DND-41 (cell line): ENCODE data around the gene CD151.

ENCODE experiments used
- ATAC-seq: fragments of 200-7000 bp; cut with Tn5 transposase; 3 replicates; pipeline ENCODE4 v1.9.1; 2021; ENCODE audit warnings: low read depth; ENCODE audit not compliant: insufficient read depth
- DNase-seq: peaks from one replicate; pipeline ENCODE4 v3.0.0-alpha.2; 2020
- H2AFZ ChIP-seq: 2 replicates; pipeline ENCODE4 v1.6.0; 2012; ENCODE audit warnings: low read depth, low read length
- H3K27ac ChIP-seq: 2 replicates; pipeline ENCODE4 v1.5.1; 2012; ENCODE audit warnings: low read length, inconsistent platforms
- H3K27me3 ChIP-seq: fragments of 200-600 bp; sonication (generic); 2 replicates; pipeline ENCODE4 v1.6.0; 2012; ENCODE audit warnings: low read length, mild to moderate bottlenecking, inconsistent platforms; ENCODE audit not compliant: insufficient read depth, poor library complexity
- H3K36me3 ChIP-seq: 2 replicates; pipeline ENCODE4 v1.5.1; 2012; ENCODE audit warnings: low read length, inconsistent platforms; ENCODE audit not compliant: insufficient read depth
- H3K4me1 ChIP-seq: 2 replicates; pipeline ENCODE4 v1.5.1; 2012; ENCODE audit warnings: mild to moderate bottlenecking, low read length; ENCODE audit not compliant: insufficient read depth
- H3K4me2 ChIP-seq: 2 replicates; pipeline ENCODE4 v1.6.0; 2012; ENCODE audit warnings: mild to moderate bottlenecking, moderate library complexity, low read length, inconsistent platforms; ENCODE audit not compliant: insufficient read depth
- H3K4me3 ChIP-seq, 2 experiments: fragments of 200-600 bp in 1 of 2; shearing (Covaris generic) in 1 of 2; 2 replicates each; pipeline ENCODE4 v1.5.1; 2012 to 2016; ENCODE audit warnings: inconsistent platforms in 2 of 2, low read length in 2 of 2, mild to moderate bottlenecking in 2 of 2, low read depth in 1 of 2, moderate library complexity in 1 of 2
- H3K79me2 ChIP-seq: 2 replicates; pipeline ENCODE4 v1.6.0; 2012; ENCODE audit warnings: low read length, inconsistent platforms; ENCODE audit not compliant: insufficient read depth
- H3K9ac ChIP-seq: 2 replicates; pipeline ENCODE4 v1.6.0; 2012; ENCODE audit warnings: low read depth, mild to moderate bottlenecking, inconsistent platforms, low read length, moderate library complexity
- H3K9me3 ChIP-seq: 2 replicates; pipeline ENCODE4 v1.5.1; 2012; ENCODE audit warnings: low read length, moderate library complexity, mild to moderate bottlenecking, inconsistent platforms; ENCODE audit not compliant: insufficient read depth, severe bottlenecking
- H4K20me1 ChIP-seq: 2 replicates; pipeline ENCODE4 v1.6.0; 2012; ENCODE audit warnings: low read length; ENCODE audit not compliant: insufficient read depth
- EZH2 ChIP-seq: IDR thresholded peaks from 3 replicates; pipeline ENCODE4 v1.6.1; 2012; ENCODE audit warnings: borderline replicate concordance, low read depth, mild to moderate bottlenecking, moderate library complexity, low read length, inconsistent platforms; ENCODE audit not compliant: severe bottlenecking
- TF ChIP-seq, protein P1 (sequence below): IDR thresholded peaks from 2 replicates; pipeline ENCODE4 v1.5.1; 2012; ENCODE audit warnings: borderline replicate concordance, low read length, moderate library complexity, mild to moderate bottlenecking; ENCODE audit not compliant: poor library complexity, severe bottlenecking; ENCODE audit errors: extremely low read depth

Gene CD151

DNA sequence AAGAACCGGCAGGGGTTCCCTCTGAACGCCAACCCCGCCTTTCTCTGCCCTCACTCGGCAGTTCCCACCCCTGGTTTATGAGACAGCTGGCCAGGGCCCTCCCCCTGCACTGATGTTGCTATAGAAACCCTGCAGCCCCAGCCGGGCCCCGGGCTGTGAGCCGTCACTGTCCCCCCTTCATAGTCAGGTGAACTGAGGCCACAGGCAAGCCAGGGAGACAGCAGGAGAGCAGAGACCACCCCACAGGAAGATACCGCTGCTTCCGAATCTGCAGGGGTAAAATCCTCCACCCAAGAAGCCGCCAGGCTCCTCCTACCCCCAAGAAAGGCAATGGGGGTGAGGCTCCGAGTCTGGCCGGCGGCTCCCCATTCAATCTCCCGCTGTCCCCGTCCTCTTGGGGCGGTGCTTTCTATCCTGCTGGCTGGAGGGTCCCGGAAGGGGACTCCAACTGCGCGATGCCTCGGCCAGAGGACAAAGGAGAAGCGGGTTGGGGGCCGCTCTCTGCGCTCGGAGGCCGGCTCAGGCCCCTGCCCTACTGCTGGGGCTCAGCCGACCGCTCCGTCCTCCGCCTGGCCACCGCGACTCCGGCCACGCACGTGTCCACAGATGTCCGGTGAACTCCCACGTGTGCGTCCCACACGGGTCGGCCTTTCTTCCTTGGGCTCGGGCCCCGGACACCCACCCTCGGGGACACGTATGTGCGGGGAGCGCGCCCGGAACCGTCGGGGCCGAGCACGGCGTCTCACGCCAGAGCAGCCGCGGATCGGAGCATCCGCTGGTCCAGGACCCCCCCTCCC is 35.3 kb upstream of the CD151 start:
- no peaks in the 10 kb centered on the region for H3K27me3 ChIP-seq
- TF ChIP-seq, protein P1, sequence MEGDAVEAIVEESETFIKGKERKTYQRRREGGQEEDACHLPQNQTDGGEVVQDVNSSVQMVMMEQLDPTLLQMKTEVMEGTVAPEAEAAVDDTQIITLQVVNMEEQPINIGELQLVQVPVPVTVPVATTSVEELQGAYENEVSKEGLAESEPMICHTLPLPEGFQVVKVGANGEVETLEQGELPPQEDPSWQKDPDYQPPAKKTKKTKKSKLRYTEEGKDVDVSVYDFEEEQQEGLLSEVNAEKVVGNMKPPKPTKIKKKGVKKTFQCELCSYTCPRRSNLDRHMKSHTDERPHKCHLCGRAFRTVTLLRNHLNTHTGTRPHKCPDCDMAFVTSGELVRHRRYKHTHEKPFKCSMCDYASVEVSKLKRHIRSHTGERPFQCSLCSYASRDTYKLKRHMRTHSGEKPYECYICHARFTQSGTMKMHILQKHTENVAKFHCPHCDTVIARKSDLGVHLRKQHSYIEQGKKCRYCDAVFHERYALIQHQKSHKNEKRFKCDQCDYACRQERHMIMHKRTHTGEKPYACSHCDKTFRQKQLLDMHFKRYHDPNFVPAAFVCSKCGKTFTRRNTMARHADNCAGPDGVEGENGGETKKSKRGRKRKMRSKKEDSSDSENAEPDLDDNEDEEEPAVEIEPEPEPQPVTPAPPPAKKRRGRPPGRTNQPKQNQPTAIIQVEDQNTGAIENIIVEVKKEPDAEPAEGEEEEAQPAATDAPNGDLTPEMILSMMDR: no peak
- TF ChIP-seq EZH2: no peak
- DNase-seq: peak; percentile 92
- H3K4me1 ChIP-seq: peaks cover 52% of the 10 kb centered on the region
- peak overlapping the region; percentile 84 for H3K27ac ChIP-seq
- H3K9me3 ChIP-seq: no peaks in the 10 kb centered on the region
- peak overlapping the region; percentile 80 for H2AFZ ChIP-seq
- peak overlapping the region; percentile 97 for H3K4me2 ChIP-seq
- peaks cover 31% of the 10 kb centered on the region for H3K79me2 ChIP-seq
- H3K9ac ChIP-seq: peak overlapping the region; percentile 86
- peaks cover 56% of the 10 kb centered on the region for H3K36me3 ChIP-seq
- H4K20me1 ChIP-seq: peaks cover 63% of the 10 kb centered on the region
- ATAC-seq: peak; percentile 64
- H3K4me3 ChIP-seq: peak overlapping the region; percentile 67 to 98

DNA sequence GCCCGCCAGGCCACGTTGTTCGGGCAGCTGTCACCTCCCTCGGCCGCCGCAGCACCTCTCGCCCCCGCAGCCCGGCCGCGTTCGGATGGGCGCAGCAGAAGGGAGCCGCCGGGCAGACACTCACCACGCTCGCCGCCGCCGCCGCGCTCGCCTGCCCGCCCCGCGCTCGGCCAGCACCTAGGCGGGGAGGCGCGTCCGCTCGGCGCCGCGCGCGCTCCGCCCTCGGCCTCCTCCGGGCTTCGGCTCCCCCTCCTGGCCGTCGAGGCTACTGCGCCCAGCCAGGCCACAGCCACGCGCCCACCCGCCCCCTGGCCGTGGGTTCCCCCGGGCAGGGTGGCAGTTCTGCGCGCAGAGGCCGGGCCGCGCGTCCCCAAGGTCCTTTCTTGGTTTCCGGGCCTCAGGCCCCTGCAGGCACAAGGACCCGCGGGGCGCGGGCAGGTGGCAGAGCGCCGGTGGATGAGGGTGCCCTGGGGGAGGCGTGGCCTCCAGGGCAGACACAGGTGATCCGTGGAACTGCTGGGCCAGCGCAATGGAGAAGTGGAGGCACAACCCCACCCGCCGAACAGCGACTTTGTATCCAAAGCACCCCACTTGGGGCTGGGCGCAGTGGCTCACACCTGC is 34.5 kb upstream of the CD151 start, which contains the start of gene SLC25A22:
TSS of gene SLC25A22 (minus strand) at position 189 of the 621 bp plus-strand sequence. CDS start 3,275 bp downstream, outside the sequence.
- TF ChIP-seq, protein P1: peak; percentile 84
- TF ChIP-seq EZH2: no peak
- Histone ChIP-seq H3K4me3 (peak within 1 kb of the TSS; percentile 67 to 98), H3K4me2 (peak within 1 kb of the TSS; percentile 97), H3K9me3 (no peaks in the 10 kb centered on the region), H3K79me2 (peaks cover 38% of the 10 kb centered on the region), H3K36me3 (peaks cover 59% of the 10 kb centered on the region), H3K27me3 (no peaks in the 10 kb centered on the region), H3K9ac (peak within 1 kb of the TSS; percentile 86), H3K4me1 (peaks cover 59% of the 10 kb centered on the region), H4K20me1 (peaks cover 65% of the 10 kb centered on the region), H2AFZ (peak within 1 kb of the TSS; percentile 80), H3K27ac (peak within 1 kb of the TSS; percentile 84)
- ATAC-seq (peak; percentile 50), DNase-seq (peak; percentile 81)

DNA sequence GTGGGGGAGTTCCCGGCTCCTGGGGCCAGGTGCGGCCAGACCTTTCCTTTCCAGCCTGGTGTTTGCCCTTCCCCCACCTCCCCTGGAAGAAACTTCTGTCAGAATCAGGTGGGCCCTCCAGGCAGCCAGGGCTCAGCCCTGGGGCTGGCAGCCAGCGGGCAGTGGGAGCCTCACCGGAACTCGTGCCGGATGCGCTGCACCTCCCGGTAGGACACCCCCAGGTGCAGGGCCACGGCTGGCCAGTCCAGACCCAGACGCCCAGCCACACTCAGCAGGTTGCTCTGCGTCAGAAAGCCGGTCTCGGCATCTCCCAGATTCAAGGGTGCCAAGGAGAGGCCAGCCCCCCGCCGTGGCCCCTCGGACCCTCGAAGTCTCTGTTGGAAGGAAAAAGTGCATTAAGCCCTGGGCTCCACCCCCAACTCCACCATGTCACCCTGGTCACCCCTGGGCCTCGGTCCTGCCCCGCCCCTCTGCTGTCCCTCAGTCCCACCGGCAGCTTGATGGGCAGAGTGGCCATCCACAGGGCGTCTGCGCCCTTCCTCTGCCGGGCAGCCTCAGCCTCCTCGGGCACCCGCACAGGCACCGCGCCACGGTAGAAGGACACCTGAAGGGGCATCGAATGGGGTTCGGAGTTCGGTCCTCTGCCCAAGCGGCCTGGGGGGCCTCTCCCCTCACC is 33.0 kb upstream of the CD151 start:
- Histone ChIP-seq H2AFZ (no peak overlapping the region), H3K9me3 (no peaks in the 10 kb centered on the region), H3K27ac (no peak overlapping the region), H3K36me3 (peaks cover 53% of the 10 kb centered on the region), H3K4me3 (no peak overlapping the region), H3K4me1 (peaks cover 71% of the 10 kb centered on the region), H3K79me2 (peaks cover 54% of the 10 kb centered on the region), H3K9ac (no peak overlapping the region), H3K4me2 (no peak overlapping the region), H3K27me3 (no peaks in the 10 kb centered on the region), H4K20me1 (peaks cover 66% of the 10 kb centered on the region)
- no peak for ATAC-seq
- DNase-seq: no peak
- TF ChIP-seq, protein P1: no peak
- TF ChIP-seq EZH2: no peak
